Neural progenitor cell (in vitro differentiated cells): ENCODE data around the gene KRTAP10-2. TPM values are rescaled to one million over a fixed set of nuclear protein-coding genes. Genes with fewer than 3 reads are reported as not detected.

Experiments
- DNase-seq: peaks from one replicate; pipeline ENCODE4 v3.0.0-alpha.2; 2016; ENCODE audit warnings: low spot score
- H2AFZ ChIP-seq: fragments of 200-600 bp; sonication (generic); replicated peaks from 2 replicates; pipeline ENCODE4 v1.6.1; 2016; ENCODE audit warnings: antibody characterized with exemption
- H3F3A ChIP-seq: fragments of 200-600 bp; sonication (generic); 2 replicates; pipeline ENCODE4 v1.6.1; 2016; ENCODE audit warnings: antibody characterized with exemption, low read depth
- H3K27ac ChIP-seq: fragments of 200-600 bp; sonication (generic); 2 replicates; pipeline ENCODE4 v1.5.1; 2016; ENCODE audit warnings: mild to moderate bottlenecking
- H3K27me3 ChIP-seq: fragments of 200-600 bp; sonication (generic); 2 replicates; pipeline ENCODE4 v1.6.1; 2016; ENCODE audit warnings: mild to moderate bottlenecking, moderate library complexity
- H3K36me3 ChIP-seq: fragments of 200-600 bp; sonication (generic); 2 replicates; pipeline ENCODE4 v1.5.1; 2016
- H3K4me1 ChIP-seq: fragments of 200-600 bp; sonication (generic); 2 replicates; pipeline ENCODE4 v1.6.1; 2016; ENCODE audit warnings: mixed run types
- H3K4me2 ChIP-seq: fragments of 200-600 bp; sonication (generic); 2 replicates; pipeline ENCODE4 v1.6.1; 2016
- H3K4me3 ChIP-seq: fragments of 200-600 bp; sonication (generic); 2 replicates; pipeline ENCODE4 v1.5.1; 2016
- H3K79me2 ChIP-seq: fragments of 200-600 bp; sonication (generic); 2 replicates; pipeline ENCODE4 v1.6.1; 2016; ENCODE audit warnings: low read depth
- H3K9ac ChIP-seq: fragments of 200-600 bp; sonication (generic); 2 replicates; pipeline ENCODE4 v1.6.1; 2016
- H3K9me3 ChIP-seq: fragments of 200-600 bp; sonication (generic); 2 replicates; pipeline ENCODE4 v1.5.1; 2016; ENCODE audit warnings: low read depth
- H4K20me1 ChIP-seq: fragments of 200-600 bp; sonication (generic); 2 replicates; pipeline ENCODE4 v1.6.1; 2016; ENCODE audit warnings: low read depth
- H3K27ac Mint-ChIP-seq: 3 replicates; pipeline ENCODE4 v1.8.0; 2021; ENCODE audit warnings: mixed read lengths
- H3K27me3 Mint-ChIP-seq: 2 replicates; pipeline ENCODE4 v1.8.0; 2022; ENCODE audit warnings: low read depth, mild to moderate bottlenecking, inconsistent platforms, moderate library complexity, mixed read lengths; ENCODE audit not compliant: insufficient read depth
- H3K36me3 Mint-ChIP-seq: 3 replicates; pipeline ENCODE4 v1.8.0; 2021; ENCODE audit warnings: mixed read lengths
- H3K4me1 Mint-ChIP-seq: 3 replicates; pipeline ENCODE4 v1.8.0; 2021; ENCODE audit warnings: mixed read lengths
- H3K4me3 Mint-ChIP-seq: 3 replicates; pipeline ENCODE4 v1.8.0; 2021; ENCODE audit warnings: mild to moderate bottlenecking, moderate library complexity, mixed read lengths
- H3K9me3 Mint-ChIP-seq: 3 replicates; pipeline ENCODE4 v1.8.0; 2020; ENCODE audit warnings: mixed read lengths
- EZH2 ChIP-seq: fragments of 200-600 bp; sonication (generic); IDR thresholded peaks from 2 replicates; pipeline ENCODE4 v1.6.1; 2017; ENCODE audit warnings: antibody characterized with exemption, mild to moderate bottlenecking, moderate library complexity
- EZH2phosphoT487 ChIP-seq: fragments of 200-600 bp; sonication (generic); IDR thresholded peaks from 2 replicates; pipeline ENCODE4 v1.6.1; 2017; ENCODE audit warnings: antibody characterized with exemption
- total RNA-seq: library from RNA; depleted of rRNA; stranded (reverse); fragments of >200 nt; gene quantifications from 2 replicates; pipeline ENCODE4 v1.2.3, GENCODE V29; 2015; ENCODE audit warnings: low replicate concordance
- TF ChIP-seq, protein P1 (sequence below): fragments of 200-600 bp; sonication (generic); IDR thresholded peaks from 2 replicates; pipeline ENCODE4 v1.5.1; 2017; ENCODE audit warnings: antibody characterized with exemption, mild to moderate bottlenecking

The KRTAP10-2 gene
- total RNA-seq, 1 donor from 2014 or later, result not detected

DNA sequence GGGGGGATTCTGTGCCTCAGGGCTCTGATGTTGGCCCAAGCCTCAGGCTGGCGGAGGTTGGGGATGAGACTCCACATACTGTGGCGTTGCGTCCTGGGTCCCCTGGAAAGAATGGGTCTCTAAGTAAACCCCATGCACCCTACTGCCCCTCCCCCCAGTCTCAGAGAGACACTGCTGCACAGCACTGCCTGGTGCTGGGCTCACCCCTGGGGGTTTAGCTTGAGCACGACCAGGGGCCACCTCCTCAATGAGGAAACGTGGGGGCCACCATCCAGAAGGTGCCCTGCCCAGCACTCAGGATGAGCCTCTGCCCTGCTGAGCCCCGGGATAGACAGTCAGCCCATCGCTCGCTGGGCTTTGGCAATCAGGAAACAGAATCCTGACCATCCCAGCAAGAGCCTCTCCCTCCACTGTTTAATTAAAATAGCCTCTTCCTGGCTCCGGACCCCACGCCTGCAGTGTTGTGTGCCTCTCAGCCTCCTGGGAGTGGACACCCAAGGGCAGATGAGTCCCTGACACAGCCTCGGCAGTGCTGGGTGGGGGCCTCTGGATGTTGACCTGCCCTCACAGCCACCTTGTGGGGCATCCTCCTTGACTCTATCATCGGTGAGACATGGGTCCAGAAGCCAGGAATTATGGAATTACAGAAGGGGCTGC is 18.7 kb upstream of the KRTAP10-2 start:
- Histone ChIP-seq H4K20me1 (no peaks in the 10 kb centered on the region), H3K9ac (no peak overlapping the region), H3F3A (no peaks in the 10 kb centered on the region), H3K36me3 (no peaks in the 10 kb centered on the region), H3K79me2 (no peaks in the 10 kb centered on the region), H3K4me3 (no peak overlapping the region), H3K4me1 (no peaks in the 10 kb centered on the region), H3K9me3 (no peaks in the 10 kb centered on the region), H3K4me2 (no peak overlapping the region), H3K27me3 (no peaks in the 10 kb centered on the region), H2AFZ (no peak overlapping the region), H3K27ac (no peak overlapping the region)
- no peak for TF ChIP-seq EZH2
- no peak for TF ChIP-seq EZH2phosphoT487
- TF ChIP-seq, protein P1, sequence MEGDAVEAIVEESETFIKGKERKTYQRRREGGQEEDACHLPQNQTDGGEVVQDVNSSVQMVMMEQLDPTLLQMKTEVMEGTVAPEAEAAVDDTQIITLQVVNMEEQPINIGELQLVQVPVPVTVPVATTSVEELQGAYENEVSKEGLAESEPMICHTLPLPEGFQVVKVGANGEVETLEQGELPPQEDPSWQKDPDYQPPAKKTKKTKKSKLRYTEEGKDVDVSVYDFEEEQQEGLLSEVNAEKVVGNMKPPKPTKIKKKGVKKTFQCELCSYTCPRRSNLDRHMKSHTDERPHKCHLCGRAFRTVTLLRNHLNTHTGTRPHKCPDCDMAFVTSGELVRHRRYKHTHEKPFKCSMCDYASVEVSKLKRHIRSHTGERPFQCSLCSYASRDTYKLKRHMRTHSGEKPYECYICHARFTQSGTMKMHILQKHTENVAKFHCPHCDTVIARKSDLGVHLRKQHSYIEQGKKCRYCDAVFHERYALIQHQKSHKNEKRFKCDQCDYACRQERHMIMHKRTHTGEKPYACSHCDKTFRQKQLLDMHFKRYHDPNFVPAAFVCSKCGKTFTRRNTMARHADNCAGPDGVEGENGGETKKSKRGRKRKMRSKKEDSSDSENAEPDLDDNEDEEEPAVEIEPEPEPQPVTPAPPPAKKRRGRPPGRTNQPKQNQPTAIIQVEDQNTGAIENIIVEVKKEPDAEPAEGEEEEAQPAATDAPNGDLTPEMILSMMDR, result no peak
- no peak for DNase-seq
- no peak overlapping the region for H3K4me3 Mint-ChIP-seq
- no peaks in the 10 kb centered on the region for H3K36me3 Mint-ChIP-seq
- peaks cover 6% of the 10 kb centered on the region for H3K27me3 Mint-ChIP-seq
- H3K9me3 Mint-ChIP-seq, result peaks cover 17% of the 10 kb centered on the region
- H3K4me1 Mint-ChIP-seq, result peaks cover 2% of the 10 kb centered on the region
- H3K27ac Mint-ChIP-seq, result no peak overlapping the region

DNA sequence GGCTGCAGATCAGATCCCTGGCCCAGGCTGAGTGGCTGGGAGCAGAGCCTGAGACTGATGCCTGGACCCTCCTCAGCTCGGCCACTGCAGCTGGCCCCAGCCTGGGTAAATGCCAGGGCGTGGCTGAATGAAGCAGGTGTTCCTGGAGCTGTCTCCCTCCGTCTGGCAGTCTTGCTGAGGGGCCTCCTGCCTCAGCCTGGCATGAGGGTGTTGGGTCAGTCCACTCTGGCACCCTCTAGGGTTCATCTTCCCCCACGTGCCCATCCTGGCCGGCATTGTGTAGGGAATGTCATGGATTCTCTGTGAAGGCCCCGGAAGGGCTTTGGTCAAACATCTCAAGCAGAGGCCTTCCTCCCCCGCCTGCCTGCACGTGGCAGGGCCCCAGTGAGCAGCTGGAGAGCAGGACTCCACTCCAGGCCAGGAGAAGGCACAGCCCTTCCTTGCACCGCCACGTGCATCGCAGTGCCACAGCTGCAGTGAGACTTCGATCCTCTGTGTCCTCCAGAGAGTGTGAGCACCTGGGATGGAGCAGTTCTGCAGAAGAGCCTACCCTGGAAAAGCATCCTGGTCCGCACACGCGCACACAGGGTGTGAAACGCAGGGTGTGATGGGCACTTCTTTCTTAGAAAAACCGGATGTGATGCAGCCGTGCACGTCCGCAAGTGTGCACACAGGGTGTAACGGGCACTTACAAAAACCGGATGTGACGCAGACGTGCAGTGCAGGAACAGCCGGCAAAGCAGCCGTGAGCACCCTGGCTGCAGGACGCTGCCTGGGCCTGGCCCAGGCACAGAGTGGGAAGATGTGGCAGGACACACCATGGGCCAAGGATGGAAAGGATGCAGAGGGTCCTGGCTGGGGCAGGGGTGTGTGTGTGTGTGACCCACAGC is 17.6 kb upstream of the KRTAP10-2 start:
- H3K9ac ChIP-seq, result no peak overlapping the region
- no peaks in the 10 kb centered on the region for H4K20me1 ChIP-seq
- H3K4me3 Mint-ChIP-seq, result no peak overlapping the region
- no peak for DNase-seq
- H2AFZ ChIP-seq, result peak overlapping the region; percentile 26
- H3K4me1 Mint-ChIP-seq, result no peaks in the 10 kb centered on the region
- H3K36me3 ChIP-seq, result no peaks in the 10 kb centered on the region
- TF ChIP-seq EZH2, result no peak
- TF ChIP-seq, protein P1, result no peak
- no peak for TF ChIP-seq EZH2phosphoT487
- H3K27ac ChIP-seq, result no peak overlapping the region
- H3K27ac Mint-ChIP-seq, result no peak overlapping the region
- H3K9me3 ChIP-seq, result no peaks in the 10 kb centered on the region
- H3K36me3 Mint-ChIP-seq, result no peaks in the 10 kb centered on the region
- H3K27me3 Mint-ChIP-seq, result peaks cover 6% of the 10 kb centered on the region
- no peaks in the 10 kb centered on the region for H3K4me1 ChIP-seq
- no peak overlapping the region for H3K4me2 ChIP-seq
- H3K4me3 ChIP-seq, result no peak overlapping the region
- no peaks in the 10 kb centered on the region for H3F3A ChIP-seq
- H3K79me2 ChIP-seq, result no peaks in the 10 kb centered on the region
- H3K9me3 Mint-ChIP-seq, result peaks cover 17% of the 10 kb centered on the region
- no peaks in the 10 kb centered on the region for H3K27me3 ChIP-seq

DNA sequence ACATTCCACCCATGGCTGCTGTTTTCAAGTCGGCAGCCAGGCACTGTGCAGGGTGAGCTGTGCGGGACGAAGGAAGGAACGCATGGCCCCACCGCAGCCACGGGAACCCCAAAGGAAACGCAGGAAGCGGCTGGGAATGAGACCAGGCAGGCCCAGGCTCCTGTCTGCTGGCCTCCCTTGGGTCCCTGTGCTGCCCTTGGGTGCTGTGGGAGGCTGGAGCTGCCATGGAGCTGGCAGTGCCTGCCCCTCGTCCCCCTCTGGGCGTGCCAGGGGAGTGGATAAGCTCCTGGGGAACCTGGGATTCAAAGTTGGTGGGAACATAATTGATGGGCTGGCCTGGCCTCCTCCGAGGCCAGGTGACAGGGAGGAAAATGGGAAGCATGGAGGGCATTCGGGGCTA is 17.0 kb upstream of the KRTAP10-2 start:
- H3K9me3 Mint-ChIP-seq, result peaks cover 17% of the 10 kb centered on the region
- H4K20me1 ChIP-seq, result no peaks in the 10 kb centered on the region
- H3K36me3 Mint-ChIP-seq, result no peaks in the 10 kb centered on the region
- H2AFZ ChIP-seq, result no peak overlapping the region
- DNase-seq, result no peak
- no peaks in the 10 kb centered on the region for H3K36me3 ChIP-seq
- no peak overlapping the region for H3K27ac Mint-ChIP-seq
- H3K4me1 ChIP-seq, result no peaks in the 10 kb centered on the region
- H3K79me2 ChIP-seq, result no peaks in the 10 kb centered on the region
- H3K9ac ChIP-seq, result no peak overlapping the region
- H3K27ac ChIP-seq, result no peak overlapping the region
- no peak overlapping the region for H3K4me3 Mint-ChIP-seq
- peaks cover 6% of the 10 kb centered on the region for H3K27me3 Mint-ChIP-seq
- no peaks in the 10 kb centered on the region for H3K27me3 ChIP-seq
- no peak overlapping the region for H3K4me2 ChIP-seq
- H3K4me1 Mint-ChIP-seq, result no peaks in the 10 kb centered on the region
- no peaks in the 10 kb centered on the region for H3K9me3 ChIP-seq
- H3F3A ChIP-seq, result no peaks in the 10 kb centered on the region
- no peak overlapping the region for H3K4me3 ChIP-seq
- TF ChIP-seq EZH2 (no peak), EZH2phosphoT487 (no peak)
- TF ChIP-seq, protein P1, result no peak
